Omental fat pad (tissue), 4 donors: ENCODE data around the gene CCDC97. TPM values are rescaled to one million over a fixed set of nuclear protein-coding genes. Genes with fewer than 3 reads are reported as not detected.

Experiments
- ATAC-seq: fragments of 150-250 bp; one replicate; pipeline ENCODE4 v1.9.1; 2016; ENCODE audit warnings: mild to moderate bottlenecking, moderate library complexity; ENCODE audit not compliant: low FRiP score
- DNase-seq: peaks from one replicate; pipeline ENCODE4 v3.0.0-alpha.2; 2019; ENCODE audit warnings: low spot score
- total RNA-seq, 4 donors: library from RNA; depleted of rRNA; stranded (reverse); fragments of >200 nt; gene quantifications; one replicate each; pipeline ENCODE4 v1.1.0, GENCODE V29; 2016
- TF ChIP-seq, protein P1 (sequence below), 3 donors: fragments of 450-650 bp; IDR thresholded peaks; one replicate each; pipeline ENCODE4 v1.5.1; 2016 to 2017; ENCODE audit warnings: antibody characterized with exemption in 3 of 3, mild to moderate bottlenecking in 3 of 3, moderate library complexity in 2 of 3

CCDC97 gene
- total RNA-seq, 4 donors from 2014 or later: 11.8 to 16.6 (median 13.9) TPM

DNA sequence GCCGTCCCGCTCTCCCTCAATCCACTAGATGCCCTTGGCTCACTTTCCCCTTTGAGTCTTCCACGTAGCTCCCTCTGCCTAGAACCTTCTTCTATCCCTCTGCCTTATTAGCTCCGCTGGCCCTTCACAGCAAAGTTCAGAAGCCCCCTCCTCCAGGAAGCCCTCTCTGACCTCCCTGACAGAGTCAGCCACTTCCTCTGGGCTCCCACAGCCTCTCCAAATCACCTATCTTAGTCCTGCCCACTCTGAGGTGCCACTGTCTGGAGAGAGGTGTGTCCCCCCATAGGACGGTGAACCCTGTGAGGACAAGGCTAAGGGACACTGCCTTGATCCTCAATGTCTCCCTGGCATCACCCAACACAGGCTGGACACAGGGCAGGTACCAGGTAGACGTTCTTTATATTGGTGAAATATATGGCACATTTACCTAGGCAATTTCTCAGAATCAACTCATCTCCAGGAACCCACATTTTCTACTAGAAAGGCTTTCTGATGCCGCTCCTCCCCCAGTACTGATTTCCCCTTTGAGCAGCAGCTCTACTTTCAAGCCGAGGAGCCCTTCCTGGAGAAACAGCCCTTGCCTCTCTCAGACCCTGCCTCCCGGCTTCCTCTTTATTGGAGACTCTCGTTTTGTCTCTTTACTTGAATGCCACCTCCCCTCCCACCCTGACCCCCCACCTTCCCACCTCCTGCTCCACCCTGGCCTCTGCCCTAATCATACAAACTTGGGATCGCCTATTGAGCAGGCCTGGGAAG lies 47.2 kb downstream of the CCDC97 start:
- TF ChIP-seq, protein P1, sequence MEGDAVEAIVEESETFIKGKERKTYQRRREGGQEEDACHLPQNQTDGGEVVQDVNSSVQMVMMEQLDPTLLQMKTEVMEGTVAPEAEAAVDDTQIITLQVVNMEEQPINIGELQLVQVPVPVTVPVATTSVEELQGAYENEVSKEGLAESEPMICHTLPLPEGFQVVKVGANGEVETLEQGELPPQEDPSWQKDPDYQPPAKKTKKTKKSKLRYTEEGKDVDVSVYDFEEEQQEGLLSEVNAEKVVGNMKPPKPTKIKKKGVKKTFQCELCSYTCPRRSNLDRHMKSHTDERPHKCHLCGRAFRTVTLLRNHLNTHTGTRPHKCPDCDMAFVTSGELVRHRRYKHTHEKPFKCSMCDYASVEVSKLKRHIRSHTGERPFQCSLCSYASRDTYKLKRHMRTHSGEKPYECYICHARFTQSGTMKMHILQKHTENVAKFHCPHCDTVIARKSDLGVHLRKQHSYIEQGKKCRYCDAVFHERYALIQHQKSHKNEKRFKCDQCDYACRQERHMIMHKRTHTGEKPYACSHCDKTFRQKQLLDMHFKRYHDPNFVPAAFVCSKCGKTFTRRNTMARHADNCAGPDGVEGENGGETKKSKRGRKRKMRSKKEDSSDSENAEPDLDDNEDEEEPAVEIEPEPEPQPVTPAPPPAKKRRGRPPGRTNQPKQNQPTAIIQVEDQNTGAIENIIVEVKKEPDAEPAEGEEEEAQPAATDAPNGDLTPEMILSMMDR (IDR thresholded peaks at IDR 0.05): no peak
- DNase-seq (no peak), ATAC-seq (no peak)

DNA sequence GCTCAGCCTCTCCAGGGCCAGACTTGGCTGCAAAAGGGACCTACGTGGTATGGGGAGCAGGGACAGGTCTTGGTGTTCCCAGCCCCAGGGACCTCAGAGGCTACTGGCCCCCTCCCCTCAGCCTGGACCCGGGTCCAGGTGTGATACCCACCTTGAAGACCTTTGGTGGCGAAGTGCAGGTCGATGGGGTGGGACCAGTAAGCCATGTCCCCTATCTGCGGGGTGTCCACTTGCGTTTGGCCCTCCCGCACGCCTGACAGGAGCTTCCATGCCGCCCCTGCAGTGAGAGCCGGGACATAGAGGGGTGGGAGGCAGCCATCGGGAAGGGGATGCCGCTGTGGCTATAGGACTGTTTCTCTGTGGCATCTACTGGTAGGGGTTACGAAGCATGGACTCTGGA lies 47.8 kb downstream of the CCDC97 start:
- ATAC-seq (no peak), DNase-seq (no peak)
- TF ChIP-seq, protein P1 (IDR thresholded peaks at IDR 0.05): no peak

DNA sequence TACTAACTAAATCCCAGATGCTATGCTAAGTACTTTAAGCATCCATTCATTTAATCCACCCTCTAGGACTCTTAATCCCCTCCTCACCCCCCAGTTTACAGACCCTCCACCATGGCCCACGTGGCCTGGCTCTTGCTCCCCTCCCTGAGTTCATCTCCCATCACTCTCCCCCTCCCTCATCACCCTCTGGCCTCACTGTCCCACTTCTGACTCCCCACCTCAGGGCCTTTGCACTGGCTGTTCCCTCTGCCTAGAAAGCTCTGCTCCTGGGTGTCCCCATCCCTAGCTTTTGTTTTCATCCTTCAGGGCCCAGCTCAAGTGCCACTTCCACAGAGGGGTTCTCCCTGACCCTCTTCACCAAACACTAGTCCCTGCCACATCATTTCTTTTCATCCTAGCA lies 49.8 kb downstream of the CCDC97 start:
- DNase-seq (no peak), ATAC-seq (no peak)
- TF ChIP-seq, protein P1 (IDR thresholded peaks at IDR 0.05): no peak

DNA sequence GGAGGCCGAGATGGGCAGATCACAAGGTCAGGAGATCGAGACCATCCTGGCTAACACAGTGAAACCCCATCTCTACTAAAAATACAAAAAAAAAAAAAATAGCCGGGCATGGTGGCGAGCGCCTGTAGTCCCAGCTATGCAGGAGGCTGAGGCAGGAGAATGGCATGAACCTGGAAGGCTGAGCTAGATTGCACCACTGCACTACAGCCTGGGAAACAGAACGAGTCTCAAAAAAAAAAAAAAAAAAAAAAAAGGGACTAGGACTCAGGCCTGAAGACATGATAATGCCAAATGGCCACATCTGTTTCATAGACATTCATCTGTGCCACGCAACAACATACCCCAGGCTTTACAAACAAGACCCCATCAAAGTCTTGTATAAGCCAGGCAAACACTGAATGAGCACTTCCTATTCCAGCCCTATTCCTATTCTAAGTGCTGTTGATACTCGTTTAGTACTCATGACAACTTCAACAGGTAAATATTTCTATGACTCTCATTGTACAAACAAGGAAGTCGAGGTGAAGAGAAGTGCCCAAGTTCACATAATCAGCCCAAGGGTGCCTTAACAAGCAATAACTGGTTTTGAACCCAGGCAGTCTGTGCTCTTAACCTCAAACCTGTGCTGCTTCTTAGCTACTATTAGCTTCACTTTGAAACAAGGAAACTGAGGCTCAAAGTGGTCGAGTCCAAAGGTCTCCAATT lies 52.3 kb downstream of the CCDC97 start:
- no peak for DNase-seq
- ATAC-seq: no peak
- TF ChIP-seq, protein P1 (IDR thresholded peaks at IDR 0.05): no peak

DNA sequence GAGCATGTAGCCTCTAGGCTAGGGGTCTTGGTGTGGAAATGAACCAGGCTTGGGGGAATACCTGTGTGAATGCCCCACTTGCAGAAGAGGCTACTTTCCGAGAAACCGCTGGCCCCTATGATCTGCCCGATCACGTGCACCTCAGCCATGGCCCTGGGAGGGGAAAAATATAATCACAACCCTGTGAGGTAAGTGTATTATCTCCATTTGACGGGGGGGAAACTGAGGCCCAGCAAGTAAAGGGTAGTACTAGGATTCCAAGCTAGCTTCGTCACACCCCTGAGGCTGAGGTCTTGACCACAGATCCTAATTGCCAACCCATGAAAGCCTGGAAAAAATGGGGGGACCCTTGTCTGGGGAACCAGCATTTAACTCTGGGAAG lies 53.4 kb downstream of the CCDC97 start:
- no peak for DNase-seq
- ATAC-seq: no peak
- TF ChIP-seq, protein P1 (IDR thresholded peaks at IDR 0.05): no peak

DNA sequence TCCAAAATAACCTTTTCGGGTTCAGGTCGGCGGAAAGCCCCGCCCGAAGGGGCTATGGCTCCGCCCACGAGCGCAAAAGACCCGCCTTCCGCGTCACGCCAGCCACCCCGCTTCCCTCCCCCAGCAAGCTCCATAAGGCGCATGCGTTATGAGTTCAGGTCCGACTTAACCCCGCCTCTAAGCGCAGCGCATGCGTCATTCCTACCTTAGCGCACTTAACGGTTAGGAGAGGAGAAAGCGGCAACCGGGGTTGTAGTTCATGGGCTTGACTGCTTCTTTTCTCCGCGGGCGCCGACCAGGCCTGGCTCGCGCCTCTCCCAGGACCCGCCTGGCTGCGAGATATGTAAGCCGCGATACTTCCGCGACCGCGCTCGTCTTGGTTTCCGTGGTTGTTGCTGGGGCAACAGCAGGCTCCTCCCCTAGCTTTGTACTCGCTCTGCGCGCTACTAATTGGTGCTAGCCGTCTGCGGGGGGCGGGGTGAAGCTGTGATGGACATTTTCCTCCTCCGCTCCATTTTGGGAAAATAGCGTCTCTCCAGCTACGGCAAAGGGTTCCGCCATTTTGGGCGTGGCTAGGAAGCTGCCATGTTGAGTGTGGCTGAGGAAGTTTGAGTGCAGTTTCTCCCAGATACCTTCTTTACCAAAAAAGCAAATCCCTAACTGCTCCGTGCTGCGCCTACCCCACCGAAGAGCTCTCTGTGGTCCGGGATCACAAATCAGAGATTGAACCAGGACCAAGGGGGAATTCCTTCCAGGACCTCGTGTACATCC lies 54.0 kb downstream of the CCDC97 start, which contains the start of gene B9D2:
TSS of gene B9D2 (minus strand) at position 397 of the 771 bp plus-strand sequence. CDS start 630 bp downstream, outside the sequence.
- TF ChIP-seq, protein P1 (IDR thresholded peaks at IDR 0.05): no peak
- peak; percentile 97 for ATAC-seq
- DNase-seq: peak; percentile 89
